ENCODE results near the gene SRSF10.
"Not testable (repeated sequence)": the region's sequence is repeated elsewhere in the genome, so short reads cannot be mapped to it uniquely, and the experiment has no call there.

DNA sequence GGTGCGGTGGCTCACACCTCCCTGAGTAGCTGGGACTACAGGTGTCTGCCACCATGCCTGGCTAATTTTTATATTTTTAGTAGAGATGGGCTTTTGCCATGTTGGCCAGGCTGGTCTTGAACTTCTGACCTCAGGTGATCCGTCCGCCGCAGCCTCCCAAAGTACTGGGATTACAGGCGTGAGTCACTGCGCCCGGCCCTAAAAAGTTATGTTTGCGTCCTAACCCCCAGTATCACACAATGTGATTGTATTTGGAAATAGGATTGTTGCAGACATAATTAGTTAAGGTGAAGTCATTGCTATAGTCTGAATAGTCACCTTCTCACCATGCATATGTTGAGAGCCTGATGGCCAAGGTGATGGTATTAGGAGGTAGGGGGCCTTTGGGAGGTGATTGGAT lies 32.8 kb upstream of the SRSF10 start:
- TF ChIP-seq, protein P1, sequence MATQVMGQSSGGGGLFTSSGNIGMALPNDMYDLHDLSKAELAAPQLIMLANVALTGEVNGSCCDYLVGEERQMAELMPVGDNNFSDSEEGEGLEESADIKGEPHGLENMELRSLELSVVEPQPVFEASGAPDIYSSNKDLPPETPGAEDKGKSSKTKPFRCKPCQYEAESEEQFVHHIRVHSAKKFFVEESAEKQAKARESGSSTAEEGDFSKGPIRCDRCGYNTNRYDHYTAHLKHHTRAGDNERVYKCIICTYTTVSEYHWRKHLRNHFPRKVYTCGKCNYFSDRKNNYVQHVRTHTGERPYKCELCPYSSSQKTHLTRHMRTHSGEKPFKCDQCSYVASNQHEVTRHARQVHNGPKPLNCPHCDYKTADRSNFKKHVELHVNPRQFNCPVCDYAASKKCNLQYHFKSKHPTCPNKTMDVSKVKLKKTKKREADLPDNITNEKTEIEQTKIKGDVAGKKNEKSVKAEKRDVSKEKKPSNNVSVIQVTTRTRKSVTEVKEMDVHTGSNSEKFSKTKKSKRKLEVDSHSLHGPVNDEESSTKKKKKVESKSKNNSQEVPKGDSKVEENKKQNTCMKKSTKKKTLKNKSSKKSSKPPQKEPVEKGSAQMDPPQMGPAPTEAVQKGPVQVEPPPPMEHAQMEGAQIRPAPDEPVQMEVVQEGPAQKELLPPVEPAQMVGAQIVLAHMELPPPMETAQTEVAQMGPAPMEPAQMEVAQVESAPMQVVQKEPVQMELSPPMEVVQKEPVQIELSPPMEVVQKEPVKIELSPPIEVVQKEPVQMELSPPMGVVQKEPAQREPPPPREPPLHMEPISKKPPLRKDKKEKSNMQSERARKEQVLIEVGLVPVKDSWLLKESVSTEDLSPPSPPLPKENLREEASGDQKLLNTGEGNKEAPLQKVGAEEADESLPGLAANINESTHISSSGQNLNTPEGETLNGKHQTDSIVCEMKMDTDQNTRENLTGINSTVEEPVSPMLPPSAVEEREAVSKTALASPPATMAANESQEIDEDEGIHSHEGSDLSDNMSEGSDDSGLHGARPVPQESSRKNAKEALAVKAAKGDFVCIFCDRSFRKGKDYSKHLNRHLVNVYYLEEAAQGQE (IDR thresholded peaks at IDR 0.05; ENCODE audit: insufficient replicate concordance, low read depth), result not testable (repeated sequence)
- TF ChIP-seq POLR2AphosphoS5 (IDR thresholded peaks at IDR 0.05; ENCODE audit: low read depth), result not testable (repeated sequence)
- TF ChIP-seq, protein P2, sequence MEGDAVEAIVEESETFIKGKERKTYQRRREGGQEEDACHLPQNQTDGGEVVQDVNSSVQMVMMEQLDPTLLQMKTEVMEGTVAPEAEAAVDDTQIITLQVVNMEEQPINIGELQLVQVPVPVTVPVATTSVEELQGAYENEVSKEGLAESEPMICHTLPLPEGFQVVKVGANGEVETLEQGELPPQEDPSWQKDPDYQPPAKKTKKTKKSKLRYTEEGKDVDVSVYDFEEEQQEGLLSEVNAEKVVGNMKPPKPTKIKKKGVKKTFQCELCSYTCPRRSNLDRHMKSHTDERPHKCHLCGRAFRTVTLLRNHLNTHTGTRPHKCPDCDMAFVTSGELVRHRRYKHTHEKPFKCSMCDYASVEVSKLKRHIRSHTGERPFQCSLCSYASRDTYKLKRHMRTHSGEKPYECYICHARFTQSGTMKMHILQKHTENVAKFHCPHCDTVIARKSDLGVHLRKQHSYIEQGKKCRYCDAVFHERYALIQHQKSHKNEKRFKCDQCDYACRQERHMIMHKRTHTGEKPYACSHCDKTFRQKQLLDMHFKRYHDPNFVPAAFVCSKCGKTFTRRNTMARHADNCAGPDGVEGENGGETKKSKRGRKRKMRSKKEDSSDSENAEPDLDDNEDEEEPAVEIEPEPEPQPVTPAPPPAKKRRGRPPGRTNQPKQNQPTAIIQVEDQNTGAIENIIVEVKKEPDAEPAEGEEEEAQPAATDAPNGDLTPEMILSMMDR (IDR thresholded peaks at IDR 0.05; ENCODE audit: insufficient read depth, low read length), result not testable (repeated sequence)
